ENCODE measurements around the gene SGPP2. TPM values are rescaled to one million over a fixed set of nuclear protein-coding genes. Genes with fewer than 3 reads are reported as not detected.

Gene SGPP2
- total and polyA plus RNA-seq, 4 experiments from 2014 or later: 2.1 to 9.9 (median 5.5) TPM

GRCh38 chr2:222526480-222527277, 102.3 kb downstream of the SGPP2 start:
- H3K4me3 Mint-ChIP-seq: peak overlapping the region in 1 of 8 donors; percentile 44
- no peak for DNase-seq
- POLR2A ChIA-PET (ENCODE audit: partially characterized antibody): no interaction called here
- no peak overlapping the region for H3K27ac ChIP-seq (ENCODE audit: low read depth, low read length)
- H3K4me3 ChIP-seq (ENCODE audit: low read length in 2 of 2): no peak overlapping the region
- H3K9me3 Mint-ChIP-seq: peaks cover 0 to 2% (median 0%) of the 10 kb centered on the region in 8 donors
- CTCF ChIA-PET (ENCODE audit: partially characterized antibody): no interaction called here
- no peaks in the 10 kb centered on the region for H3K36me3 ChIP-seq (ENCODE audit: insufficient read depth, low read length)
- peaks cover 14 to 16% of the 10 kb centered on the region in 2 donors for H3K36me3 Mint-ChIP-seq
- H3K27me3 Mint-ChIP-seq: no peaks in the 10 kb centered on the region
- no peaks in the 10 kb centered on the region for H3K9me3 ChIP-seq (ENCODE audit: control insufficient read depth in 1 of 2, low read length in 2 of 2)
- H3K27ac Mint-ChIP-seq: peak overlapping the region in 1 of 7 donors; percentile 33
- intact Hi-C loops (cut with micrococcal nuclease): no loop called here
- H3K27me3 ChIP-seq (ENCODE audit: insufficient read depth, low read length): no peaks in the 10 kb centered on the region
- H3K4me1 ChIP-seq (ENCODE audit: insufficient read depth, low read length): no peaks in the 10 kb centered on the region
- H3K4me1 Mint-ChIP-seq: no peaks in the 10 kb centered on the region

GRCh38 chr2:222532315-222532714, 108.0 kb downstream of the SGPP2 start:
- Histone ChIP-seq H3K27ac (ENCODE audit: low read depth, low read length) (no peak overlapping the region), H3K9me3 (ENCODE audit: control insufficient read depth in 1 of 2, low read length in 2 of 2) (no peaks in the 10 kb centered on the region), H3K36me3 (ENCODE audit: insufficient read depth, low read length) (no peaks in the 10 kb centered on the region), H3K27me3 (ENCODE audit: insufficient read depth, low read length) (no peaks in the 10 kb centered on the region), H3K4me1 (ENCODE audit: insufficient read depth, low read length) (no peaks in the 10 kb centered on the region), H3K4me3 (ENCODE audit: low read length in 2 of 2) (no peak overlapping the region)
- POLR2A ChIA-PET (ENCODE audit: partially characterized antibody): no interaction called here
- Mint-ChIP-seq H3K27me3 (no peaks in the 10 kb centered on the region), H3K4me3 (no peak overlapping the region), H3K36me3 (peaks cover 0 to 6% of the 10 kb centered on the region in 2 donors), H3K9me3 (no peaks in the 10 kb centered on the region), H3K4me1 (no peaks in the 10 kb centered on the region), H3K27ac (no peak overlapping the region)
- CTCF ChIA-PET (ENCODE audit: partially characterized antibody): no interaction called here
- DNase-seq: no peak
- intact Hi-C loops (cut with micrococcal nuclease): no loop called here

- no peaks in the 10 kb centered on the region for H3K9me3 ChIP-seq (ENCODE audit: control insufficient read depth in 1 of 2, low read length in 2 of 2)
- intact Hi-C loops (cut with micrococcal nuclease): no loop called here
- Mint-ChIP-seq H3K9me3 (peaks cover 0 to 3% (median 0%) of the 10 kb centered on the region in 8 donors), H3K4me3 (no peak overlapping the region), H3K27me3 (no peaks in the 10 kb centered on the region), H3K4me1 (no peaks in the 10 kb centered on the region), H3K36me3 (peaks cover 0 to 4% of the 10 kb centered on the region in 2 donors), H3K27ac (no peak overlapping the region)
- H3K27me3 ChIP-seq (ENCODE audit: insufficient read depth, low read length): no peaks in the 10 kb centered on the region
- no peak overlapping the region for H3K27ac ChIP-seq (ENCODE audit: low read depth, low read length)
- ChIA-PET POLR2A (ENCODE audit: partially characterized antibody) (no interaction called here), CTCF (ENCODE audit: partially characterized antibody) (interaction anchor here (1.0 kb wide), 1 partner anchor 12 kb away, joined by 3 read pairs; no protein-coding TSS in a partner anchor)
- no peak for DNase-seq
- H3K4me1 ChIP-seq (ENCODE audit: insufficient read depth, low read length): no peaks in the 10 kb centered on the region
- H3K4me3 ChIP-seq (ENCODE audit: low read length in 2 of 2): no peak overlapping the region
- no peaks in the 10 kb centered on the region for H3K36me3 ChIP-seq (ENCODE audit: insufficient read depth, low read length)
Measured at GRCh38 chr2:222535477-222535876, 111.1 kb downstream of the SGPP2 start.

GRCh38 chr2:222538535-222538934, 114.2 kb downstream of the SGPP2 start:
- CTCF ChIA-PET (ENCODE audit: partially characterized antibody): no interaction called here
- Histone ChIP-seq H3K27ac (ENCODE audit: low read depth, low read length) (no peak overlapping the region), H3K27me3 (ENCODE audit: insufficient read depth, low read length) (no peaks in the 10 kb centered on the region), H3K4me1 (ENCODE audit: insufficient read depth, low read length) (no peaks in the 10 kb centered on the region), H3K4me3 (ENCODE audit: low read length in 2 of 2) (no peak overlapping the region), H3K9me3 (ENCODE audit: control insufficient read depth in 1 of 2, low read length in 2 of 2) (no peaks in the 10 kb centered on the region), H3K36me3 (ENCODE audit: insufficient read depth, low read length) (no peaks in the 10 kb centered on the region)
- Mint-ChIP-seq H3K27ac (no peak overlapping the region), H3K4me3 (no peak overlapping the region), H3K27me3 (no peaks in the 10 kb centered on the region), H3K36me3 (no peaks in the 10 kb centered on the region), H3K4me1 (no peaks in the 10 kb centered on the region), H3K9me3 (peaks cover 0 to 3% (median 0%) of the 10 kb centered on the region in 8 donors)
- no peak for DNase-seq
- intact Hi-C loops (cut with micrococcal nuclease): no loop called here
- POLR2A ChIA-PET (ENCODE audit: partially characterized antibody): no interaction called here

GRCh38 chr2:222544661-222545060, 120.3 kb downstream of the SGPP2 start:
- no peaks in the 10 kb centered on the region for H3K27me3 Mint-ChIP-seq
- Histone ChIP-seq H3K27me3 (ENCODE audit: insufficient read depth, low read length) (no peaks in the 10 kb centered on the region), H3K4me1 (ENCODE audit: insufficient read depth, low read length) (no peaks in the 10 kb centered on the region), H3K9me3 (ENCODE audit: control insufficient read depth in 1 of 2, low read length in 2 of 2) (no peaks in the 10 kb centered on the region), H3K36me3 (ENCODE audit: insufficient read depth, low read length) (no peaks in the 10 kb centered on the region), H3K4me3 (ENCODE audit: low read length in 2 of 2) (no peak overlapping the region), H3K27ac (ENCODE audit: low read depth, low read length) (no peak overlapping the region)
- intact Hi-C loops (cut with micrococcal nuclease): no loop called here
- DNase-seq: no peak
- H3K4me3 Mint-ChIP-seq: no peak overlapping the region
- no peaks in the 10 kb centered on the region for H3K9me3 Mint-ChIP-seq
- no peak overlapping the region for H3K27ac Mint-ChIP-seq
- no peaks in the 10 kb centered on the region for H3K36me3 Mint-ChIP-seq
- no peaks in the 10 kb centered on the region for H3K4me1 Mint-ChIP-seq
- POLR2A ChIA-PET (ENCODE audit: partially characterized antibody): interaction anchor here (0.7 kb wide), 1 partner anchor 266 kb away, joined by 3 read pairs; no protein-coding TSS in a partner anchor
- CTCF ChIA-PET (ENCODE audit: partially characterized antibody): interaction anchor here (1.6 kb wide), 1 partner anchor 22 kb away, joined by 4 read pairs; no protein-coding TSS in a partner anchor

- ChIA-PET POLR2A (ENCODE audit: partially characterized antibody) (no interaction called here), CTCF (ENCODE audit: partially characterized antibody) (interaction anchor here (1.1 to 1.6 kb wide), 2 partner anchors 10 to 20 kb away, joined by 3 to 4 read pairs; no protein-coding TSS in a partner anchor)
- Mint-ChIP-seq H3K36me3 (no peaks in the 10 kb centered on the region), H3K4me1 (no peaks in the 10 kb centered on the region), H3K4me3 (no peak overlapping the region), H3K27me3 (peaks cover 0 to 2% of the 10 kb centered on the region in 2 donors), H3K27ac (no peak overlapping the region), H3K9me3 (no peaks in the 10 kb centered on the region)
- intact Hi-C loops (cut with micrococcal nuclease): no loop called here
- DNase-seq: no peak
- Histone ChIP-seq H3K9me3 (ENCODE audit: control insufficient read depth in 1 of 2, low read length in 2 of 2) (no peaks in the 10 kb centered on the region), H3K27ac (ENCODE audit: low read depth, low read length) (no peak overlapping the region), H3K36me3 (ENCODE audit: insufficient read depth, low read length) (no peaks in the 10 kb centered on the region), H3K4me3 (ENCODE audit: low read length in 2 of 2) (no peak overlapping the region), H3K4me1 (ENCODE audit: insufficient read depth, low read length) (no peaks in the 10 kb centered on the region), H3K27me3 (ENCODE audit: insufficient read depth, low read length) (no peaks in the 10 kb centered on the region)
Measured at GRCh38 chr2:222545823-222546795, 121.8 kb downstream of the SGPP2 start.

DNA sequence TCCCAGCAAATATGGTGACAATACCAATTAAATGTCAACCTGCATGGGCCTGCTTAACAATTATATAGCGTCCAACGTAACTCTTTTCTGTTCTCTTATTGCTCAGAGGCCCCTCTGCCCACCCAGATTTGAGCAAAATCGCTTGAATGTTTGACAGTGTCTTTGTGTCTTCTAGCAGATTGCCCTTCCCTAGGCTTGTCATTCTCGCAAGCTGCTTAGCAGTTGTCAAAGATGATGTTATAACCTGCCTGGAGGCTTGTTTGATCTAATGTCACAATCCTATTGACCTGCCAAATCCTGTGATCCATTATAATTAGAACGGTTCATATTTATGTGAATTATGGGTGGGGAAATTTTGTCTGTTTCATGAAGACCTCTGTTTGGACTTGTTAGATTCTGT, 122.7 kb downstream of the SGPP2 start:
- Mint-ChIP-seq H3K27ac (no peak overlapping the region), H3K27me3 (peaks cover 0 to 2% of the 10 kb centered on the region in 2 donors), H3K4me1 (no peaks in the 10 kb centered on the region), H3K9me3 (no peaks in the 10 kb centered on the region), H3K4me3 (no peak overlapping the region), H3K36me3 (no peaks in the 10 kb centered on the region)
- Histone ChIP-seq H3K27me3 (ENCODE audit: insufficient read depth, low read length) (no peaks in the 10 kb centered on the region), H3K36me3 (ENCODE audit: insufficient read depth, low read length) (no peaks in the 10 kb centered on the region), H3K4me3 (ENCODE audit: low read length in 2 of 2) (no peak overlapping the region), H3K4me1 (ENCODE audit: insufficient read depth, low read length) (no peaks in the 10 kb centered on the region), H3K9me3 (ENCODE audit: control insufficient read depth in 1 of 2, low read length in 2 of 2) (no peaks in the 10 kb centered on the region), H3K27ac (ENCODE audit: low read depth, low read length) (no peak overlapping the region)
- DNase-seq: no peak
- intact Hi-C loops (cut with micrococcal nuclease): no loop called here
- ChIA-PET CTCF (ENCODE audit: partially characterized antibody) (interaction anchor here (1.1 kb wide), 1 partner anchor 11 kb away, joined by 3 read pairs; no protein-coding TSS in a partner anchor), POLR2A (ENCODE audit: partially characterized antibody) (no interaction called here)

Data from CD4-positive, alpha-beta memory T cell (primary cell).